ACC112 (cell line): ENCODE results near the gene MESD.

Experiments used
- H2AFZ ChIP-seq: fragments of 200-600 bp; sonication (generic); one replicate; pipeline ENCODE4 v1.6.0; 2017; ENCODE audit warnings: antibody characterized with exemption, low read length; ENCODE audit not compliant: unreplicated experiment
- H3K27ac ChIP-seq: fragments of 200-600 bp; sonication (generic); 2 replicates; pipeline ENCODE4 v1.5.1; 2014; ENCODE audit warnings: low read depth, mild to moderate bottlenecking, antibody characterized with exemption, low read length, moderate library complexity
- H3K27me3 ChIP-seq: fragments of 200-600 bp; sonication (generic); 2 replicates; pipeline ENCODE4 v1.6.1; 2014; ENCODE audit warnings: mild to moderate bottlenecking, antibody characterized with exemption, low read length, moderate library complexity, mixed read lengths; ENCODE audit not compliant: insufficient read depth
- H3K36me3 ChIP-seq: fragments of 200-600 bp; sonication (generic); 2 replicates; pipeline ENCODE4 v1.6.1; 2016; ENCODE audit warnings: mild to moderate bottlenecking, antibody characterized with exemption, low read length, moderate library complexity, mixed read lengths; ENCODE audit not compliant: insufficient read depth
- H3K4me1 ChIP-seq: fragments of 200-600 bp; sonication (generic); one replicate; pipeline ENCODE4 v1.6.1; 2016; ENCODE audit warnings: low read length, mixed read lengths; ENCODE audit not compliant: insufficient read depth, unreplicated experiment, control insufficient read depth
- H3K4me3 ChIP-seq: fragments of 200-600 bp; sonication (generic); 2 replicates; pipeline ENCODE4 v1.5.1; 2014; ENCODE audit warnings: mild to moderate bottlenecking, low read depth, low read length
- H3K79me2 ChIP-seq: fragments of 200-600 bp; sonication (generic); one replicate; pipeline ENCODE4 v1.6.0; 2016; ENCODE audit warnings: low read length; ENCODE audit not compliant: control insufficient read depth, unreplicated experiment, insufficient read depth

MESD gene

GRCh38 chr15:81026836-81027599 is 37.4 kb upstream of the MESD start:
- Histone ChIP-seq H3K27me3 (no peaks in the 10 kb centered on the region), H2AFZ (no peak overlapping the region), H3K27ac (no peak overlapping the region), H3K4me3 (no peak overlapping the region), H3K36me3 (no peaks in the 10 kb centered on the region), H3K4me1 (peaks cover 22% of the 10 kb centered on the region), H3K79me2 (no peaks in the 10 kb centered on the region)

GRCh38 chr15:81025721-81026370 is 36.2 kb upstream of the MESD start:
- H3K4me3 ChIP-seq, result no peak overlapping the region
- H3K27ac ChIP-seq, result no peak overlapping the region
- H3K79me2 ChIP-seq, result no peaks in the 10 kb centered on the region
- no peak overlapping the region for H2AFZ ChIP-seq
- H3K36me3 ChIP-seq, result no peaks in the 10 kb centered on the region
- H3K27me3 ChIP-seq, result no peaks in the 10 kb centered on the region
- H3K4me1 ChIP-seq, result peaks cover 22% of the 10 kb centered on the region

- H3K27me3 ChIP-seq, result no peaks in the 10 kb centered on the region
- no peak overlapping the region for H3K27ac ChIP-seq
- H2AFZ ChIP-seq, result no peak overlapping the region
- H3K36me3 ChIP-seq, result no peaks in the 10 kb centered on the region
- H3K4me3 ChIP-seq, result no peak overlapping the region
- H3K4me1 ChIP-seq, result peaks cover 22% of the 10 kb centered on the region
- H3K79me2 ChIP-seq, result no peaks in the 10 kb centered on the region
Observed at GRCh38 chr15:81024936-81025335, 35.3 kb upstream of the MESD start.

- Histone ChIP-seq H3K36me3 (no peaks in the 10 kb centered on the region), H3K79me2 (no peaks in the 10 kb centered on the region), H2AFZ (peak overlapping the region; percentile 76), H3K27me3 (no peaks in the 10 kb centered on the region), H3K4me3 (no peak overlapping the region), H3K27ac (peak overlapping the region; percentile 90), H3K4me1 (peaks cover 19% of the 10 kb centered on the region)
Observed at GRCh38 chr15:81024265-81024872, 34.8 kb upstream of the MESD start.

- Histone ChIP-seq H3K36me3 (no peaks in the 10 kb centered on the region), H3K27ac (peak overlapping the region; percentile 90), H3K27me3 (no peaks in the 10 kb centered on the region), H3K4me3 (peak overlapping the region; percentile 35), H3K79me2 (no peaks in the 10 kb centered on the region), H2AFZ (peak overlapping the region; percentile 76), H3K4me1 (peaks cover 14% of the 10 kb centered on the region)
Observed at GRCh38 chr15:81023483-81024264, 34.1 kb upstream of the MESD start.

GRCh38 chr15:81021321-81021720 is 31.7 kb upstream of the MESD start:
- no peaks in the 10 kb centered on the region for H3K27me3 ChIP-seq
- peaks cover 14% of the 10 kb centered on the region for H3K4me1 ChIP-seq
- H3K36me3 ChIP-seq, result no peaks in the 10 kb centered on the region
- no peak overlapping the region for H2AFZ ChIP-seq
- no peaks in the 10 kb centered on the region for H3K79me2 ChIP-seq
- H3K27ac ChIP-seq, result no peak overlapping the region
- no peak overlapping the region for H3K4me3 ChIP-seq

- H3K79me2 ChIP-seq, result no peaks in the 10 kb centered on the region
- H2AFZ ChIP-seq, result no peak overlapping the region
- no peaks in the 10 kb centered on the region for H3K36me3 ChIP-seq
- H3K27ac ChIP-seq, result no peak overlapping the region
- H3K4me1 ChIP-seq, result peaks cover 2% of the 10 kb centered on the region
- no peak overlapping the region for H3K4me3 ChIP-seq
- H3K27me3 ChIP-seq, result no peaks in the 10 kb centered on the region
Observed at GRCh38 chr15:81018197-81018596, 28.6 kb upstream of the MESD start.

- no peaks in the 10 kb centered on the region for H3K27me3 ChIP-seq
- no peak overlapping the region for H3K27ac ChIP-seq
- no peaks in the 10 kb centered on the region for H3K79me2 ChIP-seq
Observed at GRCh38 chr15:81016489-81017068, 27.0 kb upstream of the MESD start.

GRCh38 chr15:81015621-81016488 is 26.2 kb upstream of the MESD start:
- Histone ChIP-seq H3K27ac (no peak overlapping the region), H3K79me2 (no peaks in the 10 kb centered on the region), H3K27me3 (no peaks in the 10 kb centered on the region), H3K4me3 (no peak overlapping the region), H2AFZ (no peak overlapping the region), H3K36me3 (no peaks in the 10 kb centered on the region), H3K4me1 (peaks cover 3% of the 10 kb centered on the region)

More at GRCh38 chr15:81016489-81017068, 27.0 kb upstream of the MESD start:
- Histone ChIP-seq H3K4me1 (no peaks in the 10 kb centered on the region), H3K36me3 (no peaks in the 10 kb centered on the region), H3K4me3 (no peak overlapping the region), H2AFZ (no peak overlapping the region)
